CD4-positive, alpha-beta T cell treated with Interleukin-6 at 100 ng/mL for 8 hours (primary cell): ENCODE results near the gene SEMA3E.
"Not testable (repeated sequence)": the region's sequence is repeated elsewhere in the genome, so short reads cannot be mapped to it uniquely, and the experiment has no call there.

Source experiments
- DNase-seq: peaks from one replicate; pipeline ENCODE4 v3.0.0-alpha.2; 2020; ENCODE audit warnings: mixed read lengths, low spot score

Gene SEMA3E

GRCh38 chr7:83452256-83452655 lies 196.7 kb downstream of the SEMA3E start:
- no peak for DNase-seq

- DNase-seq: no peak
Measured at GRCh38 chr7:83451501-83452045, 197.4 kb downstream of the SEMA3E start.

- DNase-seq: no peak
Measured at GRCh38 chr7:83449781-83450180, 199.2 kb downstream of the SEMA3E start.

- no peak for DNase-seq
Measured at GRCh38 chr7:83447681-83448080, 201.3 kb downstream of the SEMA3E start.

GRCh38 chr7:83446102-83446669 lies 202.8 kb downstream of the SEMA3E start:
- no peak for DNase-seq

GRCh38 chr7:83442911-83443310 lies 206.0 kb downstream of the SEMA3E start:
- DNase-seq: no peak

GRCh38 chr7:83439026-83439425 lies 209.9 kb downstream of the SEMA3E start:
- DNase-seq: no peak

- not testable (repeated sequence) for DNase-seq
Measured at GRCh38 chr7:83430289-83430688, 218.7 kb downstream of the SEMA3E start.

GRCh38 chr7:83429493-83429892 lies 219.4 kb downstream of the SEMA3E start:
- no peak for DNase-seq

- no peak for DNase-seq
Measured at GRCh38 chr7:83427884-83428283, 221.1 kb downstream of the SEMA3E start.

- no peak for DNase-seq
Measured at GRCh38 chr7:83426325-83426724, 222.6 kb downstream of the SEMA3E start.

GRCh38 chr7:83419013-83419412 lies 229.9 kb downstream of the SEMA3E start:
- DNase-seq: no peak

- DNase-seq: no peak
Measured at GRCh38 chr7:83415840-83416239, 233.1 kb downstream of the SEMA3E start.

- no peak for DNase-seq
Measured at GRCh38 chr7:83414947-83415346, 234.0 kb downstream of the SEMA3E start.

GRCh38 chr7:83413831-83414230 lies 235.1 kb downstream of the SEMA3E start:
- DNase-seq: no peak

GRCh38 chr7:83413424-83413823 lies 235.5 kb downstream of the SEMA3E start:
- DNase-seq: no peak

GRCh38 chr7:83410989-83411591 lies 237.8 kb downstream of the SEMA3E start:
- no peak for DNase-seq

GRCh38 chr7:83394776-83395175 lies 254.2 kb downstream of the SEMA3E start:
- no peak for DNase-seq

- no peak for DNase-seq
Measured at GRCh38 chr7:83388436-83388835, 260.5 kb downstream of the SEMA3E start.

- no peak for DNase-seq
Measured at GRCh38 chr7:83366629-83367028, 282.3 kb downstream of the SEMA3E start.

- DNase-seq: no peak
Measured at GRCh38 chr7:83365746-83366145, 283.2 kb downstream of the SEMA3E start.

- DNase-seq: no peak
Measured at GRCh38 chr7:83362871-83363550, 285.9 kb downstream of the SEMA3E start.

GRCh38 chr7:83359108-83359507 lies 289.8 kb downstream of the SEMA3E start:
- DNase-seq: no peak
